GM18508 (cell line): Measurements from ENCODE around the gene DOK4.

Experiments used
- ATAC-seq: cut with Tn5 transposase; IDR thresholded peaks from one replicate; pipeline ENCODE4 v1.9.1; 2021; ENCODE audit warnings: moderate number of reproducible peaks; ENCODE audit not compliant: insufficient read depth, unreplicated experiment

The DOK4 gene

DNA sequence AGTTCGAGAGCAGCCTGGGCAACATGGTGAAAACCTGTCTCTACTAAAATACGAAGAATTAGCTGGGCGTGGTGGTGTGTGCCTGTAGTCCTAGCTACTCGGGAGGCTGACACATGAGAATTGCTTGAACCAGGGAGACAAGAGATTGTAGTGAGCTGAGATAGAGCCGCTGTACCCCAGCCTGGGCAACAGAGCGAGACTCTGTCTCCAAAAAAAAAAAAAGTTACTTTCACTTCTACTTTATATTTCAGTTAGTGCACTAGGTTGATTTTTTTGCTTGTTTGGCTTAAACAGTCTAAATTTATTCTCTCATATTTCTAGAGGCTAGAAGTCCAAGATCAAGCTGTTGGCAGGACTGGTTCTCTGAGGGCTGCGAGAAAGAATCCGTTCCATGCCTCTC, 36.7 kb upstream of the DOK4 start:
- ATAC-seq = no peak

- ATAC-seq = no peak
These were observed 33.6 kb upstream of the DOK4 start for GRCh38 chr16:57519796-57520360.

- ATAC-seq = no peak
These were observed 32.6 kb upstream of the DOK4 start for GRCh38 chr16:57518922-57519321.

GRCh38 chr16:57518520-57518919, 32.2 kb upstream of the DOK4 start:
- ATAC-seq = no peak

- ATAC-seq = no peak
These were observed 31.4 kb upstream of the DOK4 start for GRCh38 chr16:57517397-57518367.

DNA sequence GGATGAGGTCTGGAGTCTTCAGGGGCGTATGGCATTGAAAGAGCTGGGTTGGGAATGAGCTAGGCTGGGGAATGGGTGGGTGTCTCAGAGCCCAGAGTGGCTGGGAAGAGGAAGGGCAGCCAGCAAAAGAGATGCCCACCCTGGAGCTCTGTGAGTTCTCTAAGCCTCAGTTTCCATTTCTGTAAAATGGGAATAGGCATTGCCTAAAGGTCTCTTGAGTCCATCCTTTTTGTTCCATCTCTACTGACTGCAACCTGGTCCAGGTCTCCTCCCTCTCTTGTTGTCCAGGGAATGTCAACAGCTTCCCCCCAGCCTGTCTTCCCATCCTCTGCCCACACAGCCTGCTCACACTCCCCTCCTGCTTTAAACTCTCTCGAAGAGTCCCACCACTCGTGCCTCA, 30.5 kb upstream of the DOK4 start:
- ATAC-seq = no peak

- no peak for ATAC-seq
These were observed 30.0 kb upstream of the DOK4 start for GRCh38 chr16:57516176-57516725.

GRCh38 chr16:57514791-57515600, 28.7 kb upstream of the DOK4 start:
- no peak for ATAC-seq

- ATAC-seq = no peak
These were observed 28.1 kb upstream of the DOK4 start for GRCh38 chr16:57514371-57514770.

- ATAC-seq = no peak
These were observed 27.2 kb upstream of the DOK4 start for GRCh38 chr16:57513371-57514102.

GRCh38 chr16:57512296-57513001, 26.2 kb upstream of the DOK4 start:
- no peak for ATAC-seq

GRCh38 chr16:57510016-57510871, 24.0 kb upstream of the DOK4 start:
- ATAC-seq = no peak

DNA sequence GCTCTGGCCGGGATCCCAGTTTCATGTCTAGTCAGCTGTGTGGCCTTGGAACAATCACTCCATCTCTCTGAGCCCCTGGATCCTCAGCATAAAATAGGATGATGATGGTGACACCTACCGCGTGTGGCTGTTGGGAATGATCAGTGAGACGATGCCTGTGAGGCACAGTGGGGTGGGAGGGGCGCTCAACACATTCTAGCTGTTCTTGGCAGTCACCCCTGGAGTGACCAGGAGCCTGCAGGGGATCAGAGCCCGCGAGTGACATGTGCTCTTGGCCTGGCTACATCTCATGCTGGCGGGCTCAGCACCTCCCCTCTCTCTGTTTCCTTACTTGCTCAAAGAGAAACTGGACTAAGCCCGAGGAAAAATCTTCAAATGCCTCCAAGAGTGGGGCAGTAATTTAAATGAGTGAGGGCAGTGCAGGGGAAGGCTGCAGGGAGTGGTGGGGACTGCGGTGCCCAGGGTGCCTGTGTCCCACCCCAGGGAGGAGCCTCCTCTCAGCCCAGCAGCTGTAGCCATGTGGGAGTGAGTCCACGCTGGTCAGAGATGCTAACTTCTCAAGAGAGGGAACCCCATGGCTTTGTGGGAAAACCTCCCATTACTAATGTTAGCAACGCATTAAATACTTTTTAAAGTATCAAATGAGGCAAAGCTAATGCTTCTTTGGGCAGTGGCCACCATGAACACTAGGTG, 23.1 kb upstream of the DOK4 start:
- no peak for ATAC-seq

- ATAC-seq = no peak
These were observed 21.7 kb upstream of the DOK4 start for GRCh38 chr16:57508035-57508425.

DNA sequence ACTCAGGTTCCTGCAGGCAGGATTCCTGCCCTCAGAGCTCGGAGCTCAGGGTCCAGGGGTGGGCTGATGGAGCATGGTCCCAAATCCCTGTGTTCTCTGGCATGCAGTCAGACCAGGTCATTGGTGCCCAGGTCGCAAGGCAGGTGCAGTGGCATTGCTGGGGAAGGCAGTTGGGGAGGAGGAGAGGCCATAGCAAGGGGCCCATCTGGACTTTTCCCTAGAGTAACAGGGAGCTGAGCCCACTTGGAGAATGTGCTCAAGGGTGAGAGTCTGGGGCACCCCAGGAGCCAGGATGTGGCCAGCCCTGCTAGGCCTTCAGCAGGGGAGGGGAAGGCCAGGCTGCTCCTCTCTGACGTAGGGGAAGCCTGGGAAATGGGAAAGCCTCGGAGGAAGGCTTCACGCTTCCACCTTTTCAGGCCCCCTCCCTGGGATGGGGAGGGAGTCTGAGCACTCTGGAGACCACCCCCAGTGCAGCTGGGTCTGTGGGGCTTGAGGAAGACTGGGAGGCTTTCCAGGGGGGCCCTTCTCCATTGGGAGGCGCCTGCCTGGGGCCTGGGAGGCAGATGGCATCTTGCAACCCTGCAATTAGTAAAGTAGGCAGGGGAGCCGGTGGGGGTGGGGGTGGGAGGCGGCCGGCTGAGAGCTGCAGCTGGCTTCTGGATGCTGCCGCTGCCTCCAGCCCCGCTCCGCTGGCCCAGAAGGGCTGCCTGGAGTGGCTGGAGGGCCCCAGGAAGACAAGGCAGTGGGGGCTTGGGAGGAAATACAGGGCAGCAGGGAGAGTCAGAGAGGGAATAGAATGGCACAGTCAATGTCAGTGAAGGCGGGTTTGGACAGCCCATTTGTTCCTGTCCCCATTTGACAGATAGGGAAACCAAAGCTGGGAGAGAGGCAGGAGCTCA, 21.1 kb upstream of the DOK4 start:
- no peak for ATAC-seq

DNA sequence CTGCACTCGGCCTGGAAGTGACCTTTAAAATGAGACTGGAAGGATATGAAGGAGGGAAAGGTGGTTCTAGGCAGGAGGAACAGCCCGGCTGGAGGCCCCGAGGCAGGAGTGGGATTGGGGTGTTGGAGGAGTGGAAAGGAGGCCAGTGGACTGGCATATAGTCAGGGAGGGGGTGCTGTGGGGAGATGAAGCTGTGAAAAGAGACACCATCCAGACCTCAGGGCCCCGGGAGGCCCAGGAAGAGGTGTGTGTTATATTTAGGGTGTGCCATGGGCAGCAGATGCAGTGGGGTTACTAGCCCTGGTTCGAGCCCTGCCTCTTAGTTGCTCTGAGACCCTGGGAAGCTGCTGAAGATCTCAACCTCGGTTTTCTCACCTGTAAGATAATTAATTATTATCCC, 18.9 kb upstream of the DOK4 start:
- ATAC-seq = no peak

- ATAC-seq = no peak
These were observed 18.2 kb upstream of the DOK4 start for GRCh38 chr16:57504491-57504890.
